Tibial nerve (tissue), 4 donors: ENCODE measurements around the gene FYTTD1. TPM values are rescaled to one million over a fixed set of nuclear protein-coding genes. Genes with fewer than 3 reads are reported as not detected.

Experiments
- DNase-seq, 2 donors: peaks; one replicate each; pipeline ENCODE4 v3.0.0-alpha.2; 2019; ENCODE audit warnings: low spot score in 2 of 2
- H3K27ac ChIP-seq, 4 donors: fragments of 200-600 bp; sonication (generic) in 3 of 4; one replicate each; pipeline ENCODE4 v1.5.1; 2017 to 2019; ENCODE audit warnings: mild to moderate bottlenecking in 1 of 4
- H3K27me3 ChIP-seq, 2 donors: fragments of 200-600 bp; sonication (generic) in 1 of 2; one replicate each; pipeline versions ENCODE4 v1.5.1 to v1.6.0; 2017 to 2019
- H3K36me3 ChIP-seq, 3 donors: fragments of 200-600 bp; sonication (generic); one replicate each; pipeline ENCODE4 v1.5.1; 2018 to 2019
- H3K4me1 ChIP-seq, 4 donors: fragments of 200-600 bp; sonication (generic) in 3 of 4; one replicate each; pipeline ENCODE4 v1.5.1; 2017 to 2019
- H3K4me3 ChIP-seq, 4 donors: fragments of 200-600 bp; sonication (generic) in 3 of 4; one replicate each; pipeline ENCODE4 v1.5.1; 2017 to 2019; ENCODE audit warnings: mild to moderate bottlenecking in 1 of 4, moderate library complexity in 1 of 4
- H3K9me3 ChIP-seq, 4 donors: fragments of 200-600 bp; sonication (generic) in 3 of 4; one replicate each; pipeline ENCODE4 v1.5.1; 2017 to 2019
- CTCF ChIP-seq, 5 experiments: fragments of 200-600 bp in 3 of 5; fragments of 450-650 bp in 2 of 5; sonication (generic) in 3 of 5; IDR thresholded peaks; one replicate each; pipeline ENCODE4 v1.5.1; 2016 to 2019; ENCODE audit warnings: antibody characterized with exemption in 5 of 5, mild to moderate bottlenecking in 3 of 5, moderate library complexity in 2 of 5
- EP300 ChIP-seq, 2 donors: sonication (generic); formaldehyde crosslinking; IDR thresholded peaks; one replicate each; pipeline ENCODE4 v1.6.1; 2017; ENCODE audit warnings: antibody characterized with exemption in 2 of 2, mild to moderate bottlenecking in 1 of 2
- POLR2A ChIP-seq, 2 donors: fragments of 450-650 bp; IDR thresholded peaks; one replicate each; pipeline ENCODE4 v1.6.1; 2017; ENCODE audit warnings: antibody characterized with exemption in 2 of 2, mild to moderate bottlenecking in 2 of 2, moderate library complexity in 2 of 2
- WGBS, 2 donors: methylation state at CpG; one replicate each; pipeline ENCODE4 v1.1.5; 2018; 5-methylcytosine and 5-hydroxymethylcytosine counted together
- total RNA-seq, 4 donors: library from RNA; depleted of rRNA; stranded (reverse); fragments of >200 nt; gene quantifications; one replicate each; pipeline ENCODE4 v1.1.0, GENCODE V29; 2016

Gene FYTTD1
- total RNA-seq, 4 donors from 2014 or later, result 27.2 to 48.6 (median 41.2) TPM

DNA sequence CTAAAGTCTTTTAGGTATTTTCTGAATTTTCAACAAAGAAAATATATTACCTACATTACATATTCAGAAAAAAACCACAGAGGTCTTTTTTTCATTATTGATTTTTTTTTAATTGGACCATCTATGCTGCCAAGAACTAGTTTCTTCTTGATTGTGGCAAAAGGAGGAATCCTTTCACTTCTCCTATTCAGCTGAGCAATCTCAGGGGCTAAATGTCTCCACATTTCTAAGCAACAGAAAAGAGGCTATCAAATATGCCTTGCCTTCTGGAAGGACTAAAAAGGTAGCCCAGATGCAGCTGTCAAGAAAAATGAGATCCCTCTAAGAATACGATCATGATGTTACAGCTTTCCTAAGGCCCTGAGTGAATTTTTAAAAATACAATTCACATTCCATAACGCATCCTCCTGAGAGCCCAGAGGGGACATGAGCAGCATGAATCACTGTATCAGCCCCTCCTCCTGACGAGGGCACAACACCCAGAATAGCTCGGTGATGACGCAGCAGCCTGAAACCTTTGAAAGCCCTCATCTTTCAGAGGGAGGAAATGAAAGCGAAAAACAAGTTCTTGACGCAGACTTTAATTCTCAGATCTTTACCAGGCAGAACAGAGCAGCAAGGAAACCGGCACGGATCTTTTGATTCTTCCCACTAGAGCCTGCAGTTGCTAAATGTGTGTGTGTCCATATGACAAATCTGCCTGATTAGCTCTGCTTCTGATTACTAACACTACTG, 37.5 kb upstream of the FYTTD1 start:
- Histone ChIP-seq H3K27ac (peak overlapping the region; percentile 82 to 95 (median 90)), H3K4me1 (peaks cover 0 to 22% (median 13%) of the 10 kb centered on the region in 4 donors), H3K27me3 (no peaks in the 10 kb centered on the region), H3K36me3 (peaks cover 0 to 25% (median 0%) of the 10 kb centered on the region in 3 donors), H3K9me3 (no peaks in the 10 kb centered on the region), H3K4me3 (peak overlapping the region; percentile 28 to 47 (median 36))
- 0 to 3% methylated on average over 9 of the region's 9 CpGs for WGBS, 2 donors
- DNase-seq, result peak; percentile 73 to 89
- TF ChIP-seq EP300 (IDR thresholded peaks at IDR 0.05) (peak; percentile 79 to 95), POLR2A (IDR thresholded peaks at IDR 0.05) (peak; percentile 58 to 67), CTCF (IDR thresholded peaks at IDR 0.05) (peak in 1 of 5 experiments; percentile 14)

GRCh38 chr3:197713477-197713822, 36.2 kb upstream of the FYTTD1 start:
- 56 to 57% methylated on average over 4 of the region's 4 CpGs for WGBS, 2 donors
- Histone ChIP-seq H3K4me1 (peaks cover 0 to 22% (median 13%) of the 10 kb centered on the region in 4 donors), H3K27me3 (no peaks in the 10 kb centered on the region), H3K4me3 (no peak overlapping the region), H3K36me3 (peaks cover 0 to 34% (median 0%) of the 10 kb centered on the region in 3 donors), H3K27ac (peak overlapping the region; percentile 82 to 95 (median 90)), H3K9me3 (no peaks in the 10 kb centered on the region)
- DNase-seq, result no peak
- TF ChIP-seq EP300 (IDR thresholded peaks at IDR 0.05) (no peak), POLR2A (IDR thresholded peaks at IDR 0.05) (no peak), CTCF (IDR thresholded peaks at IDR 0.05) (no peak)

DNA sequence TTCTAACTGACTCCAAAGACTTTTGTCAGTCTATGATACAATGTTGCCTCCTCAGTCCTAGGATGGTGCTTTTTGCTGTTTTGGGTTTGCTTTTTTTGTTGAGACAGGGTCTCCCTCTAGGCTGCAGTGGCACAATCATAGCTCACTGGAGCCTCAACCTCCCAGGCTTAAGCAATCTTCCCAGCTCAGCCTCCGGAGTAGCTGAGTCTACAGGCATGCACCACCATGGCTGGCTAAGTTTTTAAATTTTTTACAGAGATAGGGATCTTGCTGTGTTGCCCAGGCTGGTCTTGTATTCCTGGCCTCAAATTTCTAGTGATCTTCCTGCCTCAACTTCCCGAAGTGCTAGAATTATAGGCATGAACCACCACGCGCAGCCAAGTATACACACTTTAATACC, 35.4 kb upstream of the FYTTD1 start:
- Histone ChIP-seq H3K9me3 (no peaks in the 10 kb centered on the region), H3K27me3 (no peaks in the 10 kb centered on the region), H3K36me3 (peaks cover 0 to 31% (median 0%) of the 10 kb centered on the region in 3 donors), H3K4me1 (peaks cover 0 to 22% (median 13%) of the 10 kb centered on the region in 4 donors), H3K27ac (peak overlapping the region in 2 of 4 donors; percentile 94 to 95), H3K4me3 (no peak overlapping the region)
- TF ChIP-seq POLR2A (IDR thresholded peaks at IDR 0.05) (no peak), CTCF (IDR thresholded peaks at IDR 0.05) (no peak), EP300 (IDR thresholded peaks at IDR 0.05) (no peak)
- 90 to 97% methylated on average over 4 of the region's 4 CpGs for WGBS, 2 donors
- DNase-seq, result no peak

DNA sequence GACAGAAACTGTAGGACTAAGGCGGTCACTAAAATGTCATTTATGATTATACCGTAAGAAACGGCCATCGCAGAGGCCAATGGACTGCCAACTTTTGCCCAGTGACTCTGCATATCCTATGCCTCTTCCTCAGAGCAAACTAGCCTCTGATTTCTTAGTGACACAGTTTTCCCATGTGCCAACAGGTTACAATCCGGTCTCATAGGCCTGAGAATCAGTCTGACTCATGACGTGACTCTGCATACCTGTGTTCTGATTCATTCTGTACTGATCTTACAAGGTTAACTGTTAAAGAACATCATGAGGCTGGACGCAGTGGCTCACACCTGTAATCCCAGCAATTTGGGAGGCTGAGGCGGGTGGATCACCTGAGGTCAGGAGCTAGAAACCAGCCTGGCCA, 30.8 kb upstream of the FYTTD1 start:
- WGBS, 2 donors, result 85 to 89% methylated on average over 8 of the region's 8 CpGs
- TF ChIP-seq POLR2A (IDR thresholded peaks at IDR 0.05), result no peak
- no peak for TF ChIP-seq CTCF (IDR thresholded peaks at IDR 0.05)
- TF ChIP-seq EP300 (IDR thresholded peaks at IDR 0.05), result no peak
- DNase-seq, result no peak
- H3K36me3 ChIP-seq, result peaks cover 0 to 37% (median 0%) of the 10 kb centered on the region in 3 donors
- peaks cover 0 to 6% (median 0%) of the 10 kb centered on the region in 4 donors for H3K4me1 ChIP-seq
- H3K4me3 ChIP-seq, result no peak overlapping the region
- peaks cover 0 to 9% (median 2%) of the 10 kb centered on the region in 4 donors for H3K9me3 ChIP-seq
- H3K27ac ChIP-seq, result no peak overlapping the region
- H3K27me3 ChIP-seq, result no peaks in the 10 kb centered on the region

GRCh38 chr3:197720694-197721093, 29.0 kb upstream of the FYTTD1 start:
- Histone ChIP-seq H3K36me3 (peaks cover 0 to 32% (median 0%) of the 10 kb centered on the region in 3 donors), H3K27ac (no peak overlapping the region), H3K4me3 (no peak overlapping the region), H3K9me3 (peaks cover 0 to 9% (median 2%) of the 10 kb centered on the region in 4 donors), H3K27me3 (no peaks in the 10 kb centered on the region), H3K4me1 (no peaks in the 10 kb centered on the region)
- TF ChIP-seq POLR2A (IDR thresholded peaks at IDR 0.05) (no peak), CTCF (IDR thresholded peaks at IDR 0.05) (no peak), EP300 (IDR thresholded peaks at IDR 0.05) (no peak)
- WGBS, 2 donors, result 92 to 95% methylated on average over 10 of the region's 10 CpGs
- no peak for DNase-seq
